ENCODE data around the gene NUPR1.

NUPR1 gene

GRCh38 chr16:28522792-28523191 is 16.0 kb downstream of the NUPR1 start:
- TF ChIP-seq ZNF70 (CRISPR knock-in tag; IDR thresholded peaks at IDR 0.05) (no peak), ZFP30 (CRISPR knock-in tag; IDR thresholded peaks at IDR 0.05) (no peak), ZNF8 (CRISPR knock-in tag; IDR thresholded peaks at IDR 0.05) (no peak), CSDC2 (CRISPR knock-in tag; IDR thresholded peaks at IDR 0.05) (no peak), SNAI2 (CRISPR knock-in tag; IDR thresholded peaks at IDR 0.05) (no peak), PPARA (CRISPR knock-in tag; IDR thresholded peaks at IDR 0.05; ENCODE audit: borderline replicate concordance) (no peak), TCF4 (CRISPR knock-in tag; IDR thresholded peaks at IDR 0.05; ENCODE audit: borderline replicate concordance) (no peak), OSR1 (CRISPR knock-in tag; IDR thresholded peaks at IDR 0.05) (no peak), GLIS3 (CRISPR knock-in tag; IDR thresholded peaks at IDR 0.05) (no peak), ARNTL (CRISPR knock-in tag; IDR thresholded peaks at IDR 0.05; ENCODE audit: borderline replicate concordance, low read depth) (no peak), BACH2 (CRISPR knock-in tag; IDR thresholded peaks at IDR 0.05; ENCODE audit: borderline replicate concordance) (no peak), TOX (CRISPR knock-in tag; IDR thresholded peaks at IDR 0.05; ENCODE audit: borderline replicate concordance) (no peak), RARB (CRISPR knock-in tag; IDR thresholded peaks at IDR 0.05) (no peak), ZFP3 (CRISPR knock-in tag; IDR thresholded peaks at IDR 0.05) (no peak)
- ATAC-seq, result no peak

- no peak for TF ChIP-seq TSHZ2 (CRISPR knock-in tag; IDR thresholded peaks at IDR 0.05)
- TF ChIP-seq ZNF565 (CRISPR knock-in tag; conservative IDR thresholded peaks at IDR 0.05; ENCODE audit: low read depth), result no peak
- TF ChIP-seq PPARA (CRISPR knock-in tag; IDR thresholded peaks at IDR 0.05; ENCODE audit: borderline replicate concordance), result no peak
- no peak for TF ChIP-seq ZFP30 (CRISPR knock-in tag; IDR thresholded peaks at IDR 0.05)
- TF ChIP-seq POU6F1 (CRISPR knock-in tag; IDR thresholded peaks at IDR 0.05; ENCODE audit: borderline replicate concordance, low read depth), result no peak
- TF ChIP-seq TOX (CRISPR knock-in tag; IDR thresholded peaks at IDR 0.05; ENCODE audit: borderline replicate concordance), result no peak
- TF ChIP-seq CSRNP3 (CRISPR knock-in tag; IDR thresholded peaks at IDR 0.05), result no peak
- TF ChIP-seq ZC3H10 (CRISPR knock-in tag; IDR thresholded peaks at IDR 0.05), result no peak
- no peak for TF ChIP-seq CSDC2 (CRISPR knock-in tag; IDR thresholded peaks at IDR 0.05)
- TF ChIP-seq SNAI2 (CRISPR knock-in tag; IDR thresholded peaks at IDR 0.05), result no peak
- TF ChIP-seq ESRRG (CRISPR knock-in tag; IDR thresholded peaks at IDR 0.05), result no peak
- no peak for TF ChIP-seq ZNF70 (CRISPR knock-in tag; IDR thresholded peaks at IDR 0.05)
- no peak for TF ChIP-seq ZFP3 (CRISPR knock-in tag; IDR thresholded peaks at IDR 0.05)
- TF ChIP-seq ARNTL (CRISPR knock-in tag; IDR thresholded peaks at IDR 0.05; ENCODE audit: borderline replicate concordance, low read depth), result no peak
- no peak for TF ChIP-seq BACH2 (CRISPR knock-in tag; IDR thresholded peaks at IDR 0.05; ENCODE audit: borderline replicate concordance)
- TF ChIP-seq CREB5 (CRISPR knock-in tag; IDR thresholded peaks at IDR 0.05; ENCODE audit: low read depth), result no peak
- TF ChIP-seq ZNF8 (CRISPR knock-in tag; IDR thresholded peaks at IDR 0.05), result no peak
- no peak for TF ChIP-seq RARB (CRISPR knock-in tag; IDR thresholded peaks at IDR 0.05)
- no peak for ATAC-seq
Measured at GRCh38 chr16:28521436-28521835, 17.3 kb downstream of the NUPR1 start.

GRCh38 chr16:28520672-28521071 is 18.1 kb downstream of the NUPR1 start:
- no peak for ATAC-seq
- TF ChIP-seq ARNTL (CRISPR knock-in tag; IDR thresholded peaks at IDR 0.05; ENCODE audit: borderline replicate concordance, low read depth) (no peak), CREB5 (CRISPR knock-in tag; IDR thresholded peaks at IDR 0.05; ENCODE audit: low read depth) (no peak), TOX (CRISPR knock-in tag; IDR thresholded peaks at IDR 0.05; ENCODE audit: borderline replicate concordance) (no peak), OSR1 (CRISPR knock-in tag; IDR thresholded peaks at IDR 0.05) (no peak), ZNF8 (CRISPR knock-in tag; IDR thresholded peaks at IDR 0.05) (no peak), ISL1 (CRISPR knock-in tag; IDR thresholded peaks at IDR 0.05) (no peak), GLIS3 (CRISPR knock-in tag; IDR thresholded peaks at IDR 0.05) (no peak), PATZ1 (CRISPR knock-in tag; IDR thresholded peaks at IDR 0.05; ENCODE audit: borderline replicate concordance) (no peak), RARB (CRISPR knock-in tag; IDR thresholded peaks at IDR 0.05) (no peak), CSDC2 (CRISPR knock-in tag; IDR thresholded peaks at IDR 0.05) (no peak)

Measured in SK-N-SH treated with all-trans-retinoic acid at 6 μM for 48 hours (cell line).